ENCODE data around the gene SLC25A26. TPM values are rescaled to one million over a fixed set of nuclear protein-coding genes. Genes with fewer than 3 reads are reported as not detected.

The SLC25A26 gene
- total RNA-seq, 2 donors from 2014 or later: 8.6 to 9.2 TPM

GRCh38 chr3:66394019-66394752 lies 173.4 kb downstream of the SLC25A26 start:
- ATAC-seq (no peak), DNase-seq (peak in 1 of 4 donors; percentile 8)
- Histone ChIP-seq H3K4me3 (no peak overlapping the region), H3K27ac (peak overlapping the region in 2 of 4 donors; percentile 20 to 38), H3K36me3 (replicated peaks in 1 of 2; ENCODE audit: insufficient read depth in 1 of 2, low read depth in 2 of 2) (peaks cover 0 to 27% of the 10 kb centered on the region in 2 donors), H3K27me3 (no peaks in the 10 kb centered on the region), H3K9me3 (no peaks in the 10 kb centered on the region), H3K4me1 (peaks cover 22% of the 10 kb centered on the region)
- 62 to 72% methylated on average over 12 of the region's 12 CpGs for WGBS, 2 donors
- TF ChIP-seq, protein P1, sequence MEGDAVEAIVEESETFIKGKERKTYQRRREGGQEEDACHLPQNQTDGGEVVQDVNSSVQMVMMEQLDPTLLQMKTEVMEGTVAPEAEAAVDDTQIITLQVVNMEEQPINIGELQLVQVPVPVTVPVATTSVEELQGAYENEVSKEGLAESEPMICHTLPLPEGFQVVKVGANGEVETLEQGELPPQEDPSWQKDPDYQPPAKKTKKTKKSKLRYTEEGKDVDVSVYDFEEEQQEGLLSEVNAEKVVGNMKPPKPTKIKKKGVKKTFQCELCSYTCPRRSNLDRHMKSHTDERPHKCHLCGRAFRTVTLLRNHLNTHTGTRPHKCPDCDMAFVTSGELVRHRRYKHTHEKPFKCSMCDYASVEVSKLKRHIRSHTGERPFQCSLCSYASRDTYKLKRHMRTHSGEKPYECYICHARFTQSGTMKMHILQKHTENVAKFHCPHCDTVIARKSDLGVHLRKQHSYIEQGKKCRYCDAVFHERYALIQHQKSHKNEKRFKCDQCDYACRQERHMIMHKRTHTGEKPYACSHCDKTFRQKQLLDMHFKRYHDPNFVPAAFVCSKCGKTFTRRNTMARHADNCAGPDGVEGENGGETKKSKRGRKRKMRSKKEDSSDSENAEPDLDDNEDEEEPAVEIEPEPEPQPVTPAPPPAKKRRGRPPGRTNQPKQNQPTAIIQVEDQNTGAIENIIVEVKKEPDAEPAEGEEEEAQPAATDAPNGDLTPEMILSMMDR (IDR thresholded peaks at IDR 0.05): no peak
- TF ChIP-seq POLR2A (IDR thresholded peaks at IDR 0.05): no peak
- intact Hi-C loops (cut with DNase I): no loop called here

- Histone ChIP-seq H3K27me3 (no peaks in the 10 kb centered on the region), H3K4me3 (no peak overlapping the region), H3K9me3 (no peaks in the 10 kb centered on the region), H3K4me1 (peaks cover 28% of the 10 kb centered on the region), H3K36me3 (replicated peaks in 1 of 2; ENCODE audit: insufficient read depth in 1 of 2, low read depth in 2 of 2) (peaks cover 0 to 27% of the 10 kb centered on the region in 2 donors), H3K27ac (peak overlapping the region in 2 of 4 donors; percentile 20 to 38)
- peak in 1 of 4 donors; percentile 9 for DNase-seq
- TF ChIP-seq, protein P1 (IDR thresholded peaks at IDR 0.05): no peak
- no peak for TF ChIP-seq POLR2A (IDR thresholded peaks at IDR 0.05)
- WGBS, 2 donors: 84 to 85% methylated on average over 8 of the region's 8 CpGs
- intact Hi-C loops (cut with DNase I): no loop called here
- ATAC-seq: no peak
Observed at GRCh38 chr3:66394753-66395249, 174.0 kb downstream of the SLC25A26 start.

- 82 to 83% methylated on average over 7 to 10 of the region's 10 CpGs for WGBS, 2 donors
- no peaks in the 10 kb centered on the region for H3K27me3 ChIP-seq
Observed at GRCh38 chr3:66395635-66396034, 174.8 kb downstream of the SLC25A26 start.

GRCh38 chr3:66396161-66396760 lies 175.5 kb downstream of the SLC25A26 start:
- Histone ChIP-seq H3K4me3 (no peak overlapping the region), H3K27ac (no peak overlapping the region), H3K27me3 (no peaks in the 10 kb centered on the region), H3K9me3 (no peaks in the 10 kb centered on the region), H3K4me1 (peaks cover 41% of the 10 kb centered on the region), H3K36me3 (replicated peaks in 1 of 2; ENCODE audit: insufficient read depth in 1 of 2, low read depth in 2 of 2) (peaks cover 0 to 29% of the 10 kb centered on the region in 2 donors)
- intact Hi-C loops (cut with DNase I): no loop called here
- ATAC-seq (no peak), DNase-seq (peak in 1 of 4 donors; percentile 8)
- WGBS, 2 donors: 80 to 87% methylated on average over 11 to 13 of the region's 13 CpGs
- TF ChIP-seq POLR2A (IDR thresholded peaks at IDR 0.05): no peak
- TF ChIP-seq, protein P1 (IDR thresholded peaks at IDR 0.05): no peak

More at GRCh38 chr3:66395635-66396034, 174.8 kb downstream of the SLC25A26 start:
- Histone ChIP-seq H3K9me3 (no peaks in the 10 kb centered on the region), H3K27ac (peak overlapping the region in 1 of 4 donors; percentile 20), H3K4me3 (no peak overlapping the region), H3K36me3 (replicated peaks in 1 of 2; ENCODE audit: insufficient read depth in 1 of 2, low read depth in 2 of 2) (peaks cover 0 to 29% of the 10 kb centered on the region in 2 donors), H3K4me1 (peaks cover 35% of the 10 kb centered on the region)
- DNase-seq (peak in 1 of 4 donors; percentile 7), ATAC-seq (no peak)
- TF ChIP-seq POLR2A (IDR thresholded peaks at IDR 0.05): no peak
- TF ChIP-seq, protein P1 (IDR thresholded peaks at IDR 0.05): no peak
- intact Hi-C loops (cut with DNase I): no loop called here

All from body of pancreas (tissue), 4 donors.